Measurements from ENCODE around the gene CCDC195.

CCDC195 gene

DNA sequence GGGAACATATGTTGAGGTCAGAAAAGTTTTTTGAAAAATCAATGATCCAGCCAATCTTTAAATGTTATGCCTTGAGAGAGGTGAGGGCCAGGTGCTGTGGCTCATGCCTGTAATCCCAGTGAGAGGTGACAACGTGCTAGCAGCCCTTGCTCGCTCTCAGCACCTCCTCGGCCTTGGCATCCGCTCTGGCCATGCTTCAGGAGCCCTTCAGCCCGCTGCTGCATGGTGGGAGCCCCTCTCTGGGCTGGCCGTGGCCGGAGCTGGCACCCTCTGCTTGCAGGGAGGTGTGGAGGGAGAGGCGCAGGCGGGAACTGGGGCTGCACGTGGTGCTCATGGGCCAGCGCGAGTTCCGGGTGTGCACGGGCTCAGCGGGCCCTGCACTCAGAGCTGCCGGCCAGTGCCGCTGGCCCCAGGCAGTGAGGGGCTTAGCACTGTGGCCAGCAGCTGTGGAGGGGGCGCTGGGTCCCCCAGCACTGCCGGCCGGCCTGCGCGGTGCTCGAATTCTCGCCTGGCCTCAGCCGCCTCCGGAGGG, 61.1 kb downstream of the CCDC195 start:
- in situ Hi-C loops (cut with HindIII; ENCODE audit: low pct_ligation_motif_present, low pct_unique_long_range_greater_than_20kb, low sequenced_read_pairs): no loop called here
- DNase-seq: no peak
